GM12892 (cell line): ENCODE data around the gene METTL26.

Source experiments
- POLR2A ChIP-seq: IDR thresholded peaks from 2 replicates; pipeline ENCODE4 v1.6.1; 2011; ENCODE audit warnings: low read depth, low read length, control low read depth
- TAF1 ChIP-seq: IDR thresholded peaks from 2 replicates; pipeline ENCODE4 v1.6.1; 2011; ENCODE audit warnings: low read depth, mild to moderate bottlenecking, control low read depth, low read length, borderline replicate concordance

GRCh38 chr16:609984-610383 lies 26.1 kb downstream of the METTL26 start:
- no peak for TF ChIP-seq POLR2A
- TF ChIP-seq TAF1 = no peak
